Activated T-cell treated with anti-CD3 and anti-CD28 coated beads, Interleukin-2, amount 50 U/mL, for 72 hours (primary cell): ENCODE data around the gene RPS8. TPM values are rescaled to one million over a fixed set of nuclear protein-coding genes. Genes with fewer than 3 reads are reported as not detected.
A peak's percentile ranks its signal among the peaks of the same experiment; 100 is the strongest.
"Not testable (repeated sequence)": the region's sequence is repeated elsewhere in the genome, so short reads cannot be mapped to it uniquely, and the experiment has no call there.

Experiments used
- ATAC-seq, 2 donors: fragments of 150-1000 bp; cut with Tn5 transposase; replicated peaks in 1 of 2; 2 replicates each; pipeline ENCODE4 v1.10.0; 2021; ENCODE audit warnings: moderate library complexity in 2 of 2, mild to moderate bottlenecking in 1 of 2
- DNase-seq, 2 donors: peaks; one replicate each; pipeline ENCODE4 v3.0.0; 2021 to 2022; ENCODE audit warnings: mixed read lengths in 1 of 2
- H3K27ac Mint-ChIP-seq: one replicate; pipeline ENCODE4 v1.8.0; 2022; ENCODE audit warnings: mild to moderate bottlenecking, moderate library complexity, mixed read lengths
- H3K27me3 Mint-ChIP-seq: one replicate; pipeline ENCODE4 v1.8.0; 2022; ENCODE audit warnings: low read depth, mixed read lengths
- H3K36me3 Mint-ChIP-seq, 2 donors: one replicate each; pipeline ENCODE4 v1.8.0; 2022; ENCODE audit warnings: mixed read lengths in 2 of 2, mild to moderate bottlenecking in 1 of 2; ENCODE audit not compliant: insufficient read depth in 2 of 2
- H3K4me1 Mint-ChIP-seq: one replicate; pipeline ENCODE4 v1.8.0; 2022; ENCODE audit warnings: low read depth, mixed read lengths
- H3K4me3 Mint-ChIP-seq, 2 donors: one replicate each; pipeline ENCODE4 v1.8.0; 2022; ENCODE audit warnings: mild to moderate bottlenecking in 2 of 2, mixed read lengths in 2 of 2, moderate library complexity in 2 of 2
- H3K9me3 Mint-ChIP-seq, 2 donors: one replicate each; pipeline ENCODE4 v1.8.0; 2022; ENCODE audit warnings: mixed read lengths in 2 of 2
- total RNA-seq, 2 donors: library from RNA; stranded (reverse); gene quantifications; one replicate each; pipeline ENCODE4 v1.2.3, GENCODE V29; 2022

Gene RPS8
- total RNA-seq, 2 donors from 2014 or later: 2,862 to 3,010 TPM

- Mint-ChIP-seq H3K4me1 (peaks cover 47% of the 10 kb centered on the region), H3K27ac (peak overlapping the region; percentile 49), H3K36me3 (peaks cover 3% of the 10 kb centered on the region in 2 donors), H3K4me3 (peak overlapping the region; percentile 94 to 95), H3K27me3 (no peaks in the 10 kb centered on the region), H3K9me3 (no peaks in the 10 kb centered on the region)
- DNase-seq: no peak
- ATAC-seq: no peak
These were observed 45.9 kb downstream of the RPS8 start for GRCh38 chr1:44821240-44821715.

- DNase-seq (no peak), ATAC-seq (no peak)
- Mint-ChIP-seq H3K9me3 (no peaks in the 10 kb centered on the region), H3K36me3 (peaks cover 3% of the 10 kb centered on the region in 2 donors), H3K27me3 (no peaks in the 10 kb centered on the region), H3K4me1 (peaks cover 43% of the 10 kb centered on the region), H3K27ac (no peak overlapping the region), H3K4me3 (no peak overlapping the region)
These were observed 46.9 kb downstream of the RPS8 start for GRCh38 chr1:44822131-44822701.

DNA sequence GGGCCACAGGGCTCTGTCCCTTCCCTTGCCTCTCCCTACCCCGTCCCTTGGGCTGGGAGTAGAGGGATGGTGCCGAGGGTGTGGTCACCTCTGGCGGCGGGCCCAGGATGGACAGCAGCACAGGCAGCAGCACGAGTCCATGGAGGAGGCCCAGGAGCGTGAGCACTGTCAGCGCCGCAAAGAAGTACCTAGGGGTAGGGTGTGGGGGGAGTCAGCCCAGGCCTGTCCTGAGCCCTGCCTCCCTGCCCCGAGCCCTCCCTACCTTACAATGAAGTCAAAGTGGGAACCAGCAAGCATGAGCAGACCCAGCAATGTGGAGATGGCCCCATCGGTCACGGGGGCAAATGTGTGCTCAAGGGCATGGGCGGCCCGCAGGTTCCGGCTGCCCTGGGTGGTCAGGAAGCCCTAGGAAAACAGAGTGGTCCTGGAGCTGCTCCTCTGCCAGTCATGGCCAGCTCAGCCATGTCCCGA is 47.7 kb downstream of the RPS8 start:
- H3K4me1 Mint-ChIP-seq: peaks cover 38% of the 10 kb centered on the region
- no peak overlapping the region for H3K4me3 Mint-ChIP-seq
- H3K36me3 Mint-ChIP-seq: peaks cover 2% of the 10 kb centered on the region in 2 donors
- H3K27me3 Mint-ChIP-seq: no peaks in the 10 kb centered on the region
- DNase-seq (no peak), ATAC-seq (no peak)
- no peak overlapping the region for H3K27ac Mint-ChIP-seq
- no peaks in the 10 kb centered on the region for H3K9me3 Mint-ChIP-seq

- not testable (repeated sequence) for H3K4me3 Mint-ChIP-seq, DNase-seq, H3K9me3 Mint-ChIP-seq, H3K27me3 Mint-ChIP-seq, H3K27ac Mint-ChIP-seq, ATAC-seq, H3K36me3 Mint-ChIP-seq
- peaks cover 28% of the 10 kb centered on the region for H3K4me1 Mint-ChIP-seq
These were observed 49.1 kb downstream of the RPS8 start for GRCh38 chr1:44824392-44824791.

DNA sequence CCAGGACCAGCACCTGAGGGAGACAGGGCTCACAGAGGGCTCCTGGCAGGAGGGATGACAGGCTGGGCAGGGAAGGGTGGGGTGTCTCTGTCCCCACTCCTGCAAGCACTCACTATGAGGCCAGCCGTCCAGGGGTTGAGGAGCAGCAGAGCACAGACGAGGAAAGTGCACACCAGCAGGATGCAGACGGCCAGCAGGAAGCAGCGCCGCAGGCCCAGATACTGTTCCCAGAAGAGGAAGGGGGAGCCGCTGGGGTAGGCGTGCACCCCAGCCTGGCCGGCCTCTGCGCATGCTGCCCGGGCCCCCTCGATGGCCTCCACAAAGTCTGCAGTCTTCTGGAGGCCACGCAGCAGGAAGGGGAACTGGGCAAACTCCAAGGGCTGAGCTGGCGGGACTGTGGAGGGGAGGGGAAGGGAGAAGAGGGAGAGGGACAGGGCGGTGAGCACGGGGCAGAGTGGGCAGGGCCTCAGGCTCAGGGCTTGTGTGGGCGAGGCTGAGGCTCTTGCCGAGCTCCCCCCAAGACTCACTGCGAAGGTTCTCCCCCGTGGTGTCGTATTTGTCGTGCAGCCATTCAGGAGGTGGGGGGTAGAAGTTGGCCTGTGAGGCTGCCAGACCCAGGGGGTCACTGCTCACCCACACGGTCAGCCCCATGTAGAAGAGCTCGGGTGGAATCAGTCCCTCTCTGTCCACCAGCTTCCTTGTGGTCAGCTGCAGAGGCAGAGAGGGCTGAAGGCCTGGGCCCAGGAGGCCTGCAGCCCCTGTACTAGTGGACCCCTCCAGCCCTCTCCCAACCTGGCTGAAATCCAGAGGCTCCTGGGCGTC is 51.2 kb downstream of the RPS8 start:
- Mint-ChIP-seq H3K27ac (no peak overlapping the region), H3K36me3 (no peaks in the 10 kb centered on the region), H3K4me1 (peaks cover 12% of the 10 kb centered on the region), H3K9me3 (no peaks in the 10 kb centered on the region), H3K27me3 (no peaks in the 10 kb centered on the region), H3K4me3 (no peak overlapping the region)
- DNase-seq (no peak), ATAC-seq (no peak)

GRCh38 chr1:44827197-44828002 is 52.1 kb downstream of the RPS8 start:
- Mint-ChIP-seq H3K9me3 (no peaks in the 10 kb centered on the region), H3K27me3 (no peaks in the 10 kb centered on the region), H3K36me3 (no peaks in the 10 kb centered on the region), H3K4me1 (peaks cover 11% of the 10 kb centered on the region), H3K4me3 (no peak overlapping the region), H3K27ac (no peak overlapping the region)
- DNase-seq: no peak
- no peak for ATAC-seq

- ATAC-seq: peak in 1 of 2 donors; percentile 21
- peaks cover 11% of the 10 kb centered on the region for H3K4me1 Mint-ChIP-seq
- H3K27me3 Mint-ChIP-seq: no peaks in the 10 kb centered on the region
- no peak overlapping the region for H3K4me3 Mint-ChIP-seq
- no peaks in the 10 kb centered on the region for H3K9me3 Mint-ChIP-seq
- H3K27ac Mint-ChIP-seq: no peak overlapping the region
- no peak for DNase-seq
- no peaks in the 10 kb centered on the region for H3K36me3 Mint-ChIP-seq
These were observed 52.8 kb downstream of the RPS8 start for GRCh38 chr1:44828003-44828651.

Other genes starting within 250 kb of the RPS8 start
- 1 to 10 TPM; 3.8 to 4.5 TPM for gene TMEM53, start 101.1 kb upstream of the RPS8 start, total RNA-seq
- 100 to 1,000 TPM; 108 to 123 TPM for gene ARMH1, start 100.8 kb upstream of the RPS8 start, total RNA-seq
- not detected for gene RNU5D-1, start 44.4 kb upstream of the RPS8 start, total RNA-seq
- gene KIF2C, start 35.7 kb upstream of the RPS8 start, total RNA-seq: 100 to 1,000 TPM; 134 to 147 TPM
- 1 to 10 TPM; 2.5 to 2.6 TPM for gene BEST4, start 12.6 kb downstream of the RPS8 start, total RNA-seq
- 10 to 100 TPM; 53.4 to 60.7 TPM for gene PLK3, start 24.8 kb downstream of the RPS8 start, total RNA-seq
- gene DYNLT4, start 31.8 kb downstream of the RPS8 start, total RNA-seq: 1 to 10 TPM in 1 of 2 donors, not detected in 1; 1.5 TPM
- 10 to 100 TPM in 1 of 2 donors, 1 to 10 TPM in 1; 9.4 to 16.8 TPM for gene BTBD19, start 33.0 kb downstream of the RPS8 start, total RNA-seq
- 1 to 10 TPM; 1.8 to 3.2 TPM for gene PTCH2, start 67.7 kb downstream of the RPS8 start, total RNA-seq
- gene EIF2B3, start 211.1 kb downstream of the RPS8 start, total RNA-seq: 10 to 100 TPM; 22.5 to 28.5 TPM
- 10 to 100 TPM; 34.1 to 36.2 TPM for gene HECTD3, start 235.8 kb downstream of the RPS8 start, total RNA-seq
- 10 to 100 TPM; 65.6 to 75.6 TPM for gene UROD, start 236.7 kb downstream of the RPS8 start, total RNA-seq